GM23338 (cell line): Measurements from ENCODE around the gene PNPLA7. TPM values are rescaled to one million over a fixed set of nuclear protein-coding genes. Genes with fewer than 3 reads are reported as not detected.

Source experiments
- ATAC-seq: fragments of 200-7000 bp; cut with Tn5 transposase; 3 replicates; pipeline ENCODE4 v1.9.1; 2020
- DNase-seq: peaks from one replicate; pipeline ENCODE4 v3.0.0-alpha.2; 2015; ENCODE audit warnings: low spot score
- H2AFZ ChIP-seq: fragments of 200-600 bp; sonication (generic); 2 replicates; pipeline ENCODE4 v1.8.0; 2016; ENCODE audit warnings: antibody characterized with exemption, mild to moderate bottlenecking, moderate library complexity
- H3F3A ChIP-seq: fragments of 200-600 bp; sonication (generic); replicated peaks from 2 replicates; pipeline ENCODE4 v1.8.0; 2017; ENCODE audit warnings: antibody characterized with exemption, mixed run types, low read depth
- H3K27ac ChIP-seq: fragments of 200-600 bp; sonication (generic); 2 replicates; pipeline ENCODE4 v1.6.1; 2016; ENCODE audit warnings: low read depth
- H3K27me3 ChIP-seq: fragments of 200-600 bp; sonication (generic); 2 replicates; pipeline ENCODE4 v1.8.0; 2016; ENCODE audit warnings: mild to moderate bottlenecking, mixed run types, moderate library complexity; ENCODE audit not compliant: insufficient read depth
- H3K36me3 ChIP-seq: fragments of 200-600 bp; sonication (generic); 2 replicates; pipeline ENCODE4 v1.8.0; 2016; ENCODE audit warnings: mild to moderate bottlenecking; ENCODE audit not compliant: insufficient read depth
- H3K4me1 ChIP-seq: fragments of 200-600 bp; sonication (generic); 2 replicates; pipeline ENCODE4 v1.8.0; 2016; ENCODE audit warnings: mild to moderate bottlenecking, moderate library complexity; ENCODE audit not compliant: insufficient read depth
- H3K4me2 ChIP-seq: fragments of 200-600 bp; sonication (generic); 2 replicates; pipeline ENCODE4 v1.7.1; 2017; ENCODE audit warnings: mixed run types
- H3K4me3 ChIP-seq: fragments of 200-600 bp; sonication (generic); 2 replicates; pipeline ENCODE4 v1.6.1; 2016; ENCODE audit warnings: mixed run types
- H3K79me2 ChIP-seq: fragments of 200-600 bp; sonication (generic); replicated peaks from 2 replicates; pipeline ENCODE4 v1.8.0; 2017; ENCODE audit warnings: mild to moderate bottlenecking; ENCODE audit not compliant: insufficient read depth
- H3K9me2 ChIP-seq: fragments of 200-600 bp; sonication (generic); 2 replicates; pipeline ENCODE4 v1.8.0; 2017; ENCODE audit not compliant: insufficient read depth
- H4K20me1 ChIP-seq: fragments of 200-600 bp; sonication (generic); replicated peaks from 2 replicates; pipeline ENCODE4 v1.8.0; 2017; ENCODE audit warnings: mild to moderate bottlenecking; ENCODE audit not compliant: insufficient read depth
- H3K27ac Mint-ChIP-seq: 2 replicates; pipeline ENCODE4 v1.8.0; 2020; ENCODE audit warnings: inconsistent platforms, mild to moderate bottlenecking, moderate library complexity, mixed read lengths
- H3K27me3 Mint-ChIP-seq: 3 replicates; pipeline ENCODE4 v1.8.0; 2022; ENCODE audit warnings: low read depth, mild to moderate bottlenecking, moderate library complexity, mixed read lengths, inconsistent platforms; ENCODE audit not compliant: insufficient read depth, poor library complexity
- H3K36me3 Mint-ChIP-seq: 3 replicates; pipeline ENCODE4 v1.8.0; 2021; ENCODE audit warnings: low read depth, mild to moderate bottlenecking, inconsistent platforms, moderate library complexity, mixed read lengths
- H3K4me1 Mint-ChIP-seq: 3 replicates; pipeline ENCODE4 v1.8.0; 2020; ENCODE audit warnings: mild to moderate bottlenecking, inconsistent platforms, mixed read lengths
- H3K4me3 Mint-ChIP-seq: 3 replicates; pipeline ENCODE4 v1.8.0; 2021; ENCODE audit warnings: moderate library complexity, mild to moderate bottlenecking, inconsistent platforms, mixed read lengths
- H3K9me3 Mint-ChIP-seq: 3 replicates; pipeline ENCODE4 v1.8.0; 2020; ENCODE audit warnings: moderate library complexity, mild to moderate bottlenecking, inconsistent platforms, mixed read lengths
- CREB1 ChIP-seq: fragments of 250-450 bp; sonication (Bioruptor Pico); IDR thresholded peaks from 2 replicates; pipeline ENCODE4 v1.5.0; 2020; ENCODE audit warnings: low read depth, mild to moderate bottlenecking, moderate library complexity
- EZH2 ChIP-seq: fragments of 200-600 bp; sonication (generic); IDR thresholded peaks from one replicate; pipeline ENCODE4 v1.8.0; 2017; ENCODE audit warnings: antibody characterized with exemption, mild to moderate bottlenecking, low read depth; ENCODE audit not compliant: unreplicated experiment
- EZH2phosphoT487 ChIP-seq: fragments of 200-600 bp; sonication (generic); IDR thresholded peaks from one replicate; pipeline ENCODE4 v1.8.1; 2018; ENCODE audit warnings: antibody characterized with exemption; ENCODE audit not compliant: unreplicated experiment
- JUNB ChIP-seq: IDR thresholded peaks from one replicate; pipeline ENCODE4 v1.6.1; 2016; ENCODE audit warnings: antibody characterized with exemption; ENCODE audit not compliant: unreplicated experiment
- NANOG ChIP-seq: IDR thresholded peaks from 2 replicates; pipeline ENCODE4 v1.6.1; 2016; ENCODE audit warnings: antibody characterized with exemption, borderline replicate concordance
- POLR2AphosphoS5 ChIP-seq: IDR thresholded peaks from 2 replicates; pipeline ENCODE4 v1.6.1; 2016; ENCODE audit warnings: antibody characterized with exemption, low read depth
- STAT1 ChIP-seq: IDR thresholded peaks from one replicate; pipeline ENCODE4 v1.6.1; 2016; ENCODE audit warnings: antibody characterized with exemption; ENCODE audit not compliant: unreplicated experiment
- ZNF114 ChIP-seq: fragments of 250-450 bp; sonication (Bioruptor Pico); IDR thresholded peaks from 2 replicates; pipeline ENCODE4 v1.5.0; 2020; ENCODE audit warnings: mild to moderate bottlenecking, moderate library complexity
- ZNF331 ChIP-seq: fragments of 250-450 bp; sonication (Bioruptor Pico); IDR thresholded peaks from 2 replicates; pipeline ENCODE4 v1.5.0; 2020; ENCODE audit warnings: low read depth, mild to moderate bottlenecking, moderate library complexity
- polyA plus RNA-seq: library from polyadenylated mRNA; unstranded; fragments of >200 nt; fragmentation: Nextera tagmentation; extraction: Ambion mirVana; gene quantifications from 2 replicates; pipeline ENCODE4 v1.2.1, GENCODE V29; 2016
- total RNA-seq: library from RNA; depleted of rRNA; stranded (reverse); fragments of >200 nt; shearing (Covaris generic); gene quantifications from 2 replicates; pipeline ENCODE4 v1.2.3, GENCODE V29; 2014
- TF ChIP-seq, protein P1 (sequence below): IDR thresholded peaks from 2 replicates; pipeline ENCODE4 v1.6.1; 2016; ENCODE audit warnings: antibody characterized with exemption
- TF ChIP-seq, protein P2 (sequence below), 2 experiments: fragments of 200-600 bp in 1 of 2; sonication (generic) in 1 of 2; conservative IDR thresholded peaks; 2 replicates each; pipeline versions ENCODE4 v1.5.1 to v1.6.1; 2016 to 2017; ENCODE audit warnings: antibody characterized with exemption in 2 of 2, low read depth in 2 of 2, mild to moderate bottlenecking in 2 of 2, moderate library complexity in 1 of 2
- TF ChIP-seq, protein P3 (sequence below): IDR thresholded peaks from one replicate; pipeline ENCODE4 v1.6.1; 2018; ENCODE audit warnings: antibody characterized with exemption; ENCODE audit not compliant: unreplicated experiment
- TF ChIP-seq, protein P4 (sequence below): fragments of 250-450 bp; sonication (Bioruptor Pico); IDR thresholded peaks from 2 replicates; pipeline ENCODE4 v1.5.0; 2020; ENCODE audit warnings: mild to moderate bottlenecking, moderate library complexity

The PNPLA7 gene
- total and polyA plus RNA-seq, 2 experiments from 2014 or later, result 0.45 to 0.80 TPM

DNA sequence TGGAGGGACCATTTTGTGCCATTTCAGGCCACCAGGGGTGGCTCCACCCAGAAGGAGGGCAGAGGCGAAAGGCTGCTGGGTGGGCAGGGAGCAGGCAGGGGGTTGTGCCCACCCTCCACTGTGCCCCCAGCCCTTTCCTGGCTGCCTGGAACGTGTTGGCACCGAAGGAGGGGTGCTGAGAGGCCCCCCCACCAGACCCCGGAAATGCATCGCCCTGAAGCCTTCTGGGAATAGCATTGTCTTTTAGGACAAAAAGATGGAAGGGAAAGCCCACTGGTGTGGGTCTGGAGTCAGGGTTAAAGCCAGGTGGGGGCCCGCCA lies 121.9 kb downstream of the PNPLA7 start:
- H3K9me3 Mint-ChIP-seq, result no peaks in the 10 kb centered on the region
- Histone ChIP-seq H3K4me1 (no peaks in the 10 kb centered on the region), H3K4me3 (no peak overlapping the region), H3K36me3 (no peaks in the 10 kb centered on the region), H3K79me2 (no peaks in the 10 kb centered on the region), H3K9me2 (no peaks in the 10 kb centered on the region), H3K27me3 (peaks cover 9% of the 10 kb centered on the region), H3F3A (no peaks in the 10 kb centered on the region; the same call in 1 of the 2 replicates), H2AFZ (no peak overlapping the region), H3K4me2 (no peak overlapping the region), H3K27ac (no peak overlapping the region), H4K20me1 (no peaks in the 10 kb centered on the region)
- no peak for TF ChIP-seq EZH2phosphoT487
- no peak for TF ChIP-seq ZNF114 (CRISPR knock-in tag)
- TF ChIP-seq NANOG, result no peak
- no peak for TF ChIP-seq POLR2AphosphoS5
- TF ChIP-seq ZNF331, result no peak
- no peak for TF ChIP-seq JUNB
- no peak for TF ChIP-seq CREB1 (CRISPR knock-in tag)
- TF ChIP-seq, protein P1, sequence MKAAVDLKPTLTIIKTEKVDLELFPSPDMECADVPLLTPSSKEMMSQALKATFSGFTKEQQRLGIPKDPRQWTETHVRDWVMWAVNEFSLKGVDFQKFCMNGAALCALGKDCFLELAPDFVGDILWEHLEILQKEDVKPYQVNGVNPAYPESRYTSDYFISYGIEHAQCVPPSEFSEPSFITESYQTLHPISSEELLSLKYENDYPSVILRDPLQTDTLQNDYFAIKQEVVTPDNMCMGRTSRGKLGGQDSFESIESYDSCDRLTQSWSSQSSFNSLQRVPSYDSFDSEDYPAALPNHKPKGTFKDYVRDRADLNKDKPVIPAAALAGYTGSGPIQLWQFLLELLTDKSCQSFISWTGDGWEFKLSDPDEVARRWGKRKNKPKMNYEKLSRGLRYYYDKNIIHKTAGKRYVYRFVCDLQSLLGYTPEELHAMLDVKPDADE, result no peak
- no peak for TF ChIP-seq STAT1
- TF ChIP-seq, protein P2, sequence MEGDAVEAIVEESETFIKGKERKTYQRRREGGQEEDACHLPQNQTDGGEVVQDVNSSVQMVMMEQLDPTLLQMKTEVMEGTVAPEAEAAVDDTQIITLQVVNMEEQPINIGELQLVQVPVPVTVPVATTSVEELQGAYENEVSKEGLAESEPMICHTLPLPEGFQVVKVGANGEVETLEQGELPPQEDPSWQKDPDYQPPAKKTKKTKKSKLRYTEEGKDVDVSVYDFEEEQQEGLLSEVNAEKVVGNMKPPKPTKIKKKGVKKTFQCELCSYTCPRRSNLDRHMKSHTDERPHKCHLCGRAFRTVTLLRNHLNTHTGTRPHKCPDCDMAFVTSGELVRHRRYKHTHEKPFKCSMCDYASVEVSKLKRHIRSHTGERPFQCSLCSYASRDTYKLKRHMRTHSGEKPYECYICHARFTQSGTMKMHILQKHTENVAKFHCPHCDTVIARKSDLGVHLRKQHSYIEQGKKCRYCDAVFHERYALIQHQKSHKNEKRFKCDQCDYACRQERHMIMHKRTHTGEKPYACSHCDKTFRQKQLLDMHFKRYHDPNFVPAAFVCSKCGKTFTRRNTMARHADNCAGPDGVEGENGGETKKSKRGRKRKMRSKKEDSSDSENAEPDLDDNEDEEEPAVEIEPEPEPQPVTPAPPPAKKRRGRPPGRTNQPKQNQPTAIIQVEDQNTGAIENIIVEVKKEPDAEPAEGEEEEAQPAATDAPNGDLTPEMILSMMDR (conservative IDR thresholded peaks at IDR 0.05; ENCODE audit: low read depth in 2 of 2), result no peak
- no peak for TF ChIP-seq EZH2
- TF ChIP-seq, protein P3, sequence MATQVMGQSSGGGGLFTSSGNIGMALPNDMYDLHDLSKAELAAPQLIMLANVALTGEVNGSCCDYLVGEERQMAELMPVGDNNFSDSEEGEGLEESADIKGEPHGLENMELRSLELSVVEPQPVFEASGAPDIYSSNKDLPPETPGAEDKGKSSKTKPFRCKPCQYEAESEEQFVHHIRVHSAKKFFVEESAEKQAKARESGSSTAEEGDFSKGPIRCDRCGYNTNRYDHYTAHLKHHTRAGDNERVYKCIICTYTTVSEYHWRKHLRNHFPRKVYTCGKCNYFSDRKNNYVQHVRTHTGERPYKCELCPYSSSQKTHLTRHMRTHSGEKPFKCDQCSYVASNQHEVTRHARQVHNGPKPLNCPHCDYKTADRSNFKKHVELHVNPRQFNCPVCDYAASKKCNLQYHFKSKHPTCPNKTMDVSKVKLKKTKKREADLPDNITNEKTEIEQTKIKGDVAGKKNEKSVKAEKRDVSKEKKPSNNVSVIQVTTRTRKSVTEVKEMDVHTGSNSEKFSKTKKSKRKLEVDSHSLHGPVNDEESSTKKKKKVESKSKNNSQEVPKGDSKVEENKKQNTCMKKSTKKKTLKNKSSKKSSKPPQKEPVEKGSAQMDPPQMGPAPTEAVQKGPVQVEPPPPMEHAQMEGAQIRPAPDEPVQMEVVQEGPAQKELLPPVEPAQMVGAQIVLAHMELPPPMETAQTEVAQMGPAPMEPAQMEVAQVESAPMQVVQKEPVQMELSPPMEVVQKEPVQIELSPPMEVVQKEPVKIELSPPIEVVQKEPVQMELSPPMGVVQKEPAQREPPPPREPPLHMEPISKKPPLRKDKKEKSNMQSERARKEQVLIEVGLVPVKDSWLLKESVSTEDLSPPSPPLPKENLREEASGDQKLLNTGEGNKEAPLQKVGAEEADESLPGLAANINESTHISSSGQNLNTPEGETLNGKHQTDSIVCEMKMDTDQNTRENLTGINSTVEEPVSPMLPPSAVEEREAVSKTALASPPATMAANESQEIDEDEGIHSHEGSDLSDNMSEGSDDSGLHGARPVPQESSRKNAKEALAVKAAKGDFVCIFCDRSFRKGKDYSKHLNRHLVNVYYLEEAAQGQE, result no peak
- TF ChIP-seq, protein P4, sequence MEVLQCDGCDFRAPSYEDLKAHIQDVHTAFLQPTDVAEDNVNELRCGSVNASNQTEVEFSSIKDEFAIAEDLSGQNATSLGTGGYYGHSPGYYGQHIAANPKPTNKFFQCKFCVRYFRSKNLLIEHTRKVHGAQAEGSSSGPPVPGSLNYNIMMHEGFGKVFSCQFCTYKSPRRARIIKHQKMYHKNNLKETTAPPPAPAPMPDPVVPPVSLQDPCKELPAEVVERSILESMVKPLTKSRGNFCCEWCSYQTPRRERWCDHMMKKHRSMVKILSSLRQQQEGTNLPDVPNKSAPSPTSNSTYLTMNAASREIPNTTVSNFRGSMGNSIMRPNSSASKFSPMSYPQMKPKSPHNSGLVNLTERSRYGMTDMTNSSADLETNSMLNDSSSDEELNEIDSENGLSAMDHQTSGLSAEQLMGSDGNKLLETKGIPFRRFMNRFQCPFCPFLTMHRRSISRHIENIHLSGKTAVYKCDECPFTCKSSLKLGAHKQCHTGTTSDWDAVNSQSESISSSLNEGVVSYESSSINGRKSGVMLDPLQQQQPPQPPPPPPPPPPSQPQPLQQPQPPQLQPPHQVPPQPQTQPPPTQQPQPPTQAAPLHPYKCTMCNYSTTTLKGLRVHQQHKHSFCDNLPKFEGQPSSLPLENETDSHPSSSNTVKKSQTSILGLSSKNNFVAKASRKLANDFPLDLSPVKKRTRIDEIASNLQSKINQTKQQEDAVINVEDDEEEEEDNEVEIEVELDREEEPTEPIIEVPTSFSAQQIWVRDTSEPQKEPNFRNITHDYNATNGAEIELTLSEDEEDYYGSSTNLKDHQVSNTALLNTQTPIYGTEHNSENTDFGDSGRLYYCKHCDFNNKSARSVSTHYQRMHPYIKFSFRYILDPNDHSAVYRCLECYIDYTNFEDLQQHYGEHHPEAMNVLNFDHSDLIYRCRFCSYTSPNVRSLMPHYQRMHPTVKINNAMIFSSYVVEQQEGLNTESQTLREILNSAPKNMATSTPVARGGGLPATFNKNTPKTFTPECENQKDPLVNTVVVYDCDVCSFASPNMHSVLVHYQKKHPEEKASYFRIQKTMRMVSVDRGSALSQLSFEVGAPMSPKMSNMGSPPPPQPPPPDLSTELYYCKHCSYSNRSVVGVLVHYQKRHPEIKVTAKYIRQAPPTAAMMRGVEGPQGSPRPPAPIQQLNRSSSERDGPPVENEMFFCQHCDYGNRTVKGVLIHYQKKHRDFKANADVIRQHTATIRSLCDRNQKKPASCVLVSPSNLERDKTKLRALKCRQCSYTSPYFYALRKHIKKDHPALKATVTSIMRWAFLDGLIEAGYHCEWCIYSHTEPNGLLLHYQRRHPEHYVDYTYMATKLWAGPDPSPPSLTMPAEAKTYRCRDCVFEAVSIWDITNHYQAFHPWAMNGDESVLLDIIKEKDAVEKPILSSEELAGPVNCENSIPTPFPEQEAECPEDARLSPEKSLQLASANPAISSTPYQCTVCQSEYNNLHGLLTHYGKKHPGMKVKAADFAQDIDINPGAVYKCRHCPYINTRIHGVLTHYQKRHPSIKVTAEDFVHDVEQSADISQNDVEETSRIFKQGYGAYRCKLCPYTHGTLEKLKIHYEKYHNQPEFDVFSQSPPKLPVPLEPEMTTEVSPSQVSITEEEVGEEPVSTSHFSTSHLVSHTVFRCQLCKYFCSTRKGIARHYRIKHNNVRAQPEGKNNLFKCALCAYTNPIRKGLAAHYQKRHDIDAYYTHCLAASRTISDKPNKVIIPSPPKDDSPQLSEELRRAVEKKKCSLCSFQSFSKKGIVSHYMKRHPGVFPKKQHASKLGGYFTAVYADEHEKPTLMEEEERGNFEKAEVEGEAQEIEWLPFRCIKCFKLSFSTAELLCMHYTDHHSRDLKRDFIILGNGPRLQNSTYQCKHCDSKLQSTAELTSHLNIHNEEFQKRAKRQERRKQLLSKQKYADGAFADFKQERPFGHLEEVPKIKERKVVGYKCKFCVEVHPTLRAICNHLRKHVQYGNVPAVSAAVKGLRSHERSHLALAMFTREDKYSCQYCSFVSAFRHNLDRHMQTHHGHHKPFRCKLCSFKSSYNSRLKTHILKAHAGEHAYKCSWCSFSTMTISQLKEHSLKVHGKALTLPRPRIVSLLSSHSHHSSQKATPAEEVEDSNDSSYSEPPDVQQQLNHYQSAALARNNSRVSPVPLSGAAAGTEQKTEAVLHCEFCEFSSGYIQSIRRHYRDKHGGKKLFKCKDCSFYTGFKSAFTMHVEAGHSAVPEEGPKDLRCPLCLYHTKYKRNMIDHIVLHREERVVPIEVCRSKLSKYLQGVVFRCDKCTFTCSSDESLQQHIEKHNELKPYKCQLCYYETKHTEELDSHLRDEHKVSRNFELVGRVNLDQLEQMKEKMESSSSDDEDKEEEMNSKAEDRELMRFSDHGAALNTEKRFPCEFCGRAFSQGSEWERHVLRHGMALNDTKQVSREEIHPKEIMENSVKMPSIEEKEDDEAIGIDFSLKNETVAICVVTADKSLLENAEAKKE, result no peak
- no peak overlapping the region for H3K27ac Mint-ChIP-seq
- H3K27me3 Mint-ChIP-seq, result peaks cover 7% of the 10 kb centered on the region
- H3K36me3 Mint-ChIP-seq, result no peaks in the 10 kb centered on the region
- no peak overlapping the region for H3K4me3 Mint-ChIP-seq
- no peak for DNase-seq
- ATAC-seq, result no peak
- no peaks in the 10 kb centered on the region for H3K4me1 Mint-ChIP-seq
